HG03159 (cell line): Measurements from ENCODE around the gene ID3.

ENCODE experiments used
- ATAC-seq: cut with Tn5 transposase; IDR thresholded peaks from one replicate; pipeline ENCODE4 v1.9.1; 2021; ENCODE audit warnings: mild to moderate bottlenecking, moderate library complexity; ENCODE audit not compliant: unreplicated experiment

Gene ID3

DNA sequence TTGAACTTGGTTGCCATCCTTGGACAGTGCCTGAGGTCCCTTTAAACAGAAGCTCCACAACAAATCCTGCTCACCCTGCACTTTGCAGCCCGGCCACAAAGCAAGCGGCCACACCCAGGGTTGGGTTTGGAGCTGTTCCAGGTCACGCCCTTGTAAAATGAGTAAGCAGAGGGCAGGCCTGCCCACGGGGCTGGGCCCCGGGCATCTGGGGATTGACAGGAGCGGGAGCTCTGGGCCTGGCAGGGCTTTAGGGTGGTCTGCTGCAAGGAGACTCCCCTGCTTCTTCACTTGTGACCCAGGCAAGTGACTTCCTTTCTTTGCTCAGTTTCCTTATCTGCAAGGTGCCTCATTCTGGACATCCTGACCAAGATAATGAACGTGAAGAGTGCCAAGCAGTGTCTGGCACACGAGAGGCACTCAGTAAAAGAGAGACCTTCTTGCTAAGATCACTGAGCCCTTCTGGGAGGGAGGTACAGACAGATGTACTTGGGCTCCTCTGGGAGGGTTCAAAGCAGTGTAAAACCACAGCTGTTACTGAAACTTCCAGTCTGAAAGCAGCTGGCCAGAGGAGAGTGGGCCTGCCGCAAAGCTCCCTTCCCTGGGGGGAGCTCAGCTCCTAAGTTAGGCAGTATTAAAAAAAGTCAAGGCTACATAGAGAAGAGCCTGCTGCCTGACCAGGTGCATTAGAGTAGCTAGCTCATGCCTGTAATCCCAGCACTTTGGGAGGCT lies 30.9 kb downstream of the ID3 start:
- ATAC-seq: no peak

DNA sequence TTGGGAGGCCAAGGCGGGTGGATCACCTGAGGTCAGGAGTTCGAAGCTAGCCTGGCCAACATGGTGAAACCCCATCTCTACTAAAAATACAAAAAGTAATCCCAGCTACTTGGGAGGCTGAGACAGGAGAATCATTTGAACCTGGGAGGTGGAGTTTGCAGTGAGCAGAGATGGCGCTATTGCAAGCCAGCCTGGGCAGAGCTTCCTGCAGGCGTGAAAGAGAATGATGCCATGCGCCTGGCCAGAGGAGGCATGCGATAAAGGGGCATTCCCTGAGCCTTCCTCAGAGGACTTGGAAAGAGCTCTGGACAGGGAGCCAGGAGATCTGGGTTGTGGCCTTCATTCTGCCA lies 31.4 kb downstream of the ID3 start:
- ATAC-seq: no peak

- ATAC-seq: no peak
Measured at GRCh38 chr1:23527366-23527765, 31.9 kb downstream of the ID3 start.

DNA sequence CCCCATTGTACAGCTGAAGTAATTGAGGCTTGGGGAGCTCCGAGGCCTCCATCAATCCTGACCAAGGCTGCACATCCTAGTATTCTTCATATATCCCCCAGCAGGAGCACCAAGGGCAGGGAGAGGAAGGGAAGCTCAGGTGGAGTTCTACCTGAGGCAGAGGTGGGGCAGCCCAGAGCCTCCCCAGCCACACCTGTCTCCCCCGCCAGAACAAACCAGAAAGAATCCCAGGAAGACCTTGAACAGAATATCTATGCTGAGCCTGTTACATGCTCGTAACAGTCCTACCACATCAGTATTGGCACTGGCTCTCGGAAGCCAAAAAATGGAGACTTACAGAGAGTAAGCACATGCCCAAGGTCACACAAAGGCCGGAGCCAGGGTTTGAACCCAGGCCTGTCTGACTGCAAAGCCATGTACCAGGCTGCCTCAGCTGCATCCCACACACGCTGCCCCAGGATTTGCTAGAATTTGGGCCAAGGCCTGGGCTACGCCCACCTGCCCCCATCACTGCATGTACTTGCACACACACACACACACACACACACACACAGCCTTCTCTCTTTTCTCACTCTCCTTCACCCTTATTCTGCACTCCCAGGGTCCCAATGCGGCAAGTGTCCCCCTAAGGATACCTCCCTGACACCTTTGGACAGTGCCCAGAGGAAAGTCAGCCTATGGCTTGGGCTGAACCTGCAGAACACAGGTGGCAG lies 32.8 kb downstream of the ID3 start:
- no peak for ATAC-seq

DNA sequence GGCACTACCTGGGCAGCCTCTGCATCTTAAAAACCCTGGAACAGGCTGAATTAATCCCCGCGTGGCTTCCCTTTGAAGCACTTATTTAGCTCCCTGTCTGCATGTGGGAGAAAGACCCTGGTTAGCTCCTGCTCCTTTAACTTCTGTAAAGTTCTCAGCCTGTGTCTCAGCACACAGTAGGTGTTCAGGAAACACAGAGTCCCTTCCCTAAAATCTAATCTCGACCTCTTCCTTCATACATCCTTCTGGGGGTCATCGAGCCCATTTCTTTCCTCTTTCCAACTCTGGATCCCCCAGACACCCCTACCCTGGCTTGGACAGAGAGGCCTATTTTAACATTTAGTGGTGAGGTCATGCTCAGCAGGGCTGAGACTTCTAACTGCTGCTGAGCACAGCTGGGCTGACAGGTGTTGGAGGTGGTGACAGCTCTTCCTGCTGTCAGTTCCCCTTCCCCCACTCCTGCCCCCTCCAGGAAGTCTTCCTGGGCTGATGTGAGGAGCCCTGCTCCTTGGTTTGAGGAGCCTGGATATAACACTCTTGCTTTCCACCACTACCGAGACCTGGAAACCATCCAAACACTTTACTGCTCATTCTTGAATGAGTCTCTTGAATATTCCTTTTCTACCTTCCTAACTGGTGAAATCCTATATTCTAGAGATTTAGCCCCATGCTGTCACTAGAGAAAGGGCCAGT lies 33.6 kb downstream of the ID3 start:
- peak; percentile 39 for ATAC-seq

GRCh38 chr1:23524716-23525401 lies 34.4 kb downstream of the ID3 start:
- no peak for ATAC-seq

GRCh38 chr1:23524163-23524562 lies 35.1 kb downstream of the ID3 start:
- no peak for ATAC-seq

GRCh38 chr1:23522244-23522982 lies 36.9 kb downstream of the ID3 start:
- no peak for ATAC-seq

DNA sequence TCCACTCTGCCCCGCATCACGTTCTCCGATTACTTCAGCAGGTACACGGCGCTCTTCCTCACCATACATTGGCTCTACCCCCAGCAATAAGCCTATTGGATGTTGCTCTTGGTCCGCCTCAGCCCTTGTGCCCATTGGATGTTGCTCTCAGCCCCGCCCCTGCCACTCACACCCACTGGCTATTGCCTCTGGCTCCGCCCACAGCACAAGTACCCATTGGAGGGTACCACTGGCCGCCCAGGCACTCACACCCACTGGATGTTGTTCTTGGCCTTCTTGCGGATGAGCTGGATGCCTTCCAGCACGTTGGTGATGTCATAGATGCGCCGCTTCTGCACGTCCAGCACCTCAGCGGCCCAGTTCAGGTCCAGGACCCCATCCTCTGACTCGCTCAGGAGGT lies 37.7 kb downstream of the ID3 start:
- ATAC-seq: no peak

GRCh38 chr1:23517581-23517980 lies 41.7 kb downstream of the ID3 start:
- ATAC-seq: no peak

DNA sequence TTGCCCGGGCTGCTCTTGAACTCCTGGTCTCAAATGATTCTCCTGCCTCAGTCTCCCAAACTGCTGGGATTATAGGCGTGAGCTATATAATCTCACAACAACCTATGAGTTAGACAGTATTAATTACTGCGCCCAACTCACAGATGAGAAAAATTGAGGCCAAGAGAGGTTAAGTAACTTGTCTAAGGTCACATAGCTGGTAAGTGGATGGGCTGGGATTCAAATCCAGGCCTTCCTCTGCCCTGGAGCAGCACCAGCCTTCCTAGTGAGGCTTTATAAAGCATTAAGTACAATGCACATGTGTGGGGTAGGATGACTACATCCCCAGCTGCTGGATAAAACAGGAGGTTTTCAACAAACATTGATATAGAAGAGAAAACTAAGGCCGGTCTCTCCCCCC lies 43.4 kb downstream of the ID3 start:
- no peak for ATAC-seq

- no peak for ATAC-seq
Measured at GRCh38 chr1:23514111-23514679, 45.1 kb downstream of the ID3 start.

DNA sequence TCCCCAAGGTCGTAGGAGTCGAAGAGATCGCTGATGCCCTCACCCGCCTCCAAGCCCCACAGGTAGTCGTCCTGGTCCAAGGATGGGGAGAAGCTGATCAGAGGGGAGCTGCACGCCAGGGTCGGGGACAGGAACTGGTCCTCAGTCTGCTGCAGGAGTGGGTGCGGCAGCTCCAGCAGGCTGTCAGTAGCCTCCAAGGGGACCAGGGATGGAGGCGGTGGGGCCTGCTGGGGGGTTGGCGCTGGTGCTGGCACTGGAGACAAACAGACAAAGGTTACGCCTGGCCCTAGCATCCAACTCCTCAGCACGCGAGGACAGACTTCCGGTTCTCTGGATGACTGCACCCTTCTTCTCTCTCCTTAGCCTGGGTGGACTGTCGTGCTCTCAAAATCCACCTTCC lies 49.4 kb downstream of the ID3 start:
- no peak for ATAC-seq
